A549 (cell line): ENCODE results near the gene PCGF1. TPM values are rescaled to one million over a fixed set of nuclear protein-coding genes. Genes with fewer than 3 reads are reported as not detected.
A peak's percentile ranks its signal among the peaks of the same experiment; 100 is the strongest.

ENCODE experiments used
- ATAC-seq, 2 experiments: fragments of 200-7000 bp in 1 of 2; fragments of >200 bp in 1 of 2; cut with Nextera tagmentation in 1 of 2; cut with Tn5 transposase in 1 of 2; 3 replicates each; pipeline versions ENCODE4 v1.8.0 to v1.9.1; 2018 to 2020; ENCODE audit warnings: mild to moderate bottlenecking in 1 of 2, moderate library complexity in 1 of 2
- CTCF ChIA-PET: fragments of 300-600 bp; sonication (Branson Sonifier 250); formaldehyde crosslinking; extraction: SDS; loops from one replicate; lab custom pipeline; 2021; ENCODE audit warnings: antibody characterized with exemption, inconsistent platforms; lab: Yijun Ruan, JAX
- POLR2A ChIA-PET: fragments of 350-600 bp; formaldehyde crosslinking; extraction: SDS; loops from one replicate; lab custom pipeline; 2021; ENCODE audit warnings: antibody characterized with exemption, inconsistent platforms; lab: Yijun Ruan, JAX
- DNase-seq, 2 experiments: peaks; one replicate each; pipeline versions ENCODE4 v3.0.0 to v3.0.0-alpha.2; 2011 to 2016; ENCODE audit warnings: low read depth in 1 of 2, low spot score in 1 of 2
- FAIRE-seq: peaks from 2 replicates; lab custom pipeline; 2011; peaks lifted over from hg19 to GRCh38; lab: Jason Lieb, UNC
- H3K27ac ChIP-seq, 2 experiments: fragments of >200 bp; sonication (Bioruptor Twin); formaldehyde crosslinking; 3 replicates each; pipeline ENCODE4 v1.5.1; 2016 to 2017
- H3K4me1 ChIP-seq: fragments of >200 bp; sonication (Bioruptor Twin); formaldehyde crosslinking; 3 replicates; pipeline ENCODE4 v1.6.1; 2016
- H3K4me2 ChIP-seq: fragments of >200 bp; sonication (Bioruptor Twin); formaldehyde crosslinking; 3 replicates; pipeline ENCODE4 v1.6.1; 2016
- H3K4me3 ChIP-seq: fragments of >200 bp; sonication (Bioruptor Twin); formaldehyde crosslinking; 3 replicates; pipeline ENCODE4 v1.5.1; 2016
- H3K9me3 ChIP-seq: fragments of >200 bp; sonication (Bioruptor Twin); formaldehyde crosslinking; 3 replicates; pipeline ENCODE4 v1.6.1; 2016
- BCL3 ChIP-seq: fragments of >200 bp; sonication (Bioruptor Twin); formaldehyde crosslinking; IDR thresholded peaks from 3 replicates; pipeline ENCODE4 v1.6.1; 2016
- BHLHE40 ChIP-seq: IDR thresholded peaks from 2 replicates; pipeline ENCODE4 v1.6.1; 2012; ENCODE audit warnings: low read depth, low read length, inconsistent platforms
- CBX2 ChIP-seq: fragments of 200-600 bp; sonication (generic); IDR thresholded peaks from 2 replicates; pipeline ENCODE4 v1.6.1; 2016; ENCODE audit warnings: low read depth, mild to moderate bottlenecking, borderline replicate concordance
- CEBPB ChIP-seq, 2 experiments: fragments of >200 bp in 1 of 2; sonication (Bioruptor Twin) in 1 of 2; formaldehyde crosslinking in 1 of 2; IDR thresholded peaks; 2 replicates each; pipeline ENCODE4 v1.6.1; 2012 to 2016
- CTCF ChIP-seq: fragments of >200 bp; sonication (Bioruptor Twin); formaldehyde crosslinking; IDR thresholded peaks from 3 replicates; pipeline ENCODE4 v1.5.1; 2016
- FOSB ChIP-seq: fragments of 250-450 bp; sonication (Bioruptor Pico); IDR thresholded peaks from 2 replicates; pipeline ENCODE4 v1.5.0; 2020; ENCODE audit warnings: mild to moderate bottlenecking, moderate library complexity
- GATA3 ChIP-seq: IDR thresholded peaks from 2 replicates; pipeline ENCODE4 v1.6.1; 2012; ENCODE audit warnings: borderline replicate concordance
- HES2 ChIP-seq: fragments of >200 bp; sonication (Bioruptor Twin); formaldehyde crosslinking; IDR thresholded peaks from 2 replicates; pipeline ENCODE4 v1.6.1; 2016
- HMGXB4 ChIP-seq: fragments of 250-450 bp; sonication (Bioruptor Pico); IDR thresholded peaks from 2 replicates; pipeline ENCODE4 v1.5.0; 2021; ENCODE audit warnings: mild to moderate bottlenecking, moderate library complexity, borderline replicate concordance
- JUN ChIP-seq, 2 experiments: fragments of >200 bp; sonication (Bioruptor Twin); formaldehyde crosslinking; IDR thresholded peaks; 2 replicates in 1 of 2; 3 replicates in 1 of 2; pipeline ENCODE4 v1.6.1; 2016 to 2017
- MAZ ChIP-seq: fragments of 150-350 bp; IDR thresholded peaks from 2 replicates; pipeline ENCODE4 v1.6.1; 2014; ENCODE audit warnings: antibody characterized with exemption, low read depth, low read length, borderline replicate concordance
- NR3C1 ChIP-seq: fragments of >200 bp; sonication (Bioruptor Twin); formaldehyde crosslinking; IDR thresholded peaks from 3 replicates; pipeline ENCODE4 v1.6.1; 2017
- PBX3 ChIP-seq: IDR thresholded peaks from 2 replicates; pipeline ENCODE4 v1.6.1; 2012
- POLR2A ChIP-seq: IDR thresholded peaks from 2 replicates; pipeline ENCODE4 v1.6.1; 2012; ENCODE audit warnings: mild to moderate bottlenecking, low read length
- RARB ChIP-seq: fragments of 250-450 bp; sonication (Bioruptor Pico); IDR thresholded peaks from 2 replicates; pipeline ENCODE4 v1.8.0; 2021; ENCODE audit warnings: mild to moderate bottlenecking, moderate library complexity
- RCOR1 ChIP-seq: fragments of 150-350 bp; IDR thresholded peaks from 2 replicates; pipeline ENCODE4 v1.6.1; 2014; ENCODE audit warnings: antibody characterized with exemption, low read length, low read depth
- ZFP36 ChIP-seq: fragments of 450-650 bp; IDR thresholded peaks from 2 replicates; pipeline ENCODE4 v1.6.1; 2014; ENCODE audit warnings: borderline replicate concordance; ENCODE audit not compliant: partially characterized antibody
- ZNF302 ChIP-seq: fragments of 250-450 bp; sonication (Bioruptor Pico); IDR thresholded peaks from 2 replicates; pipeline ENCODE4 v1.9.0; 2021; ENCODE audit warnings: inconsistent platforms, mild to moderate bottlenecking, moderate library complexity
- WGBS: methylation state at CpG from one replicate; pipeline ENCODE4 v1.1.6; 2017; ENCODE audit errors: missing lambda C conversion rate; 5-methylcytosine and 5-hydroxymethylcytosine counted together
- polyA plus RNA-seq, 4 experiments: library from polyadenylated mRNA; depleted of rRNA in 3 of 4; stranded (reverse); fragments of >200 nt; fragmentation: RNase III in 1 of 4; extraction: RNeasy Plus Mini Kit Qiagen cat#74134 plus additional on column Dnase treatment in 1 of 4; gene quantifications; 2 replicates in 3 of 4; 3 replicates in 1 of 4; pipeline ENCODE4 v1.2.3, GENCODE V29; 2011 to 2017

PCGF1 gene
- polyA plus RNA-seq, 2 of the 4 experiments (the other 2 are of a cell fraction): 32.2 to 53.6 TPM

GRCh38 chr2:74457129-74457548, 50.4 kb downstream of the PCGF1 start:
- FAIRE-seq (no peak), ATAC-seq (peak; percentile 11; a peak in 4 of 6 replicates)
- CTCF ChIA-PET: interaction anchor here (0.8 to 3.7 kb wide), 8 partner anchors 9 to 132 kb away, joined by 3 to 20 read pairs (median 4); partner anchors contain the start of gene MOGS
- Histone ChIP-seq H3K4me1 (peaks cover 25% of the 10 kb centered on the region), H3K4me2 (peak overlapping the region; percentile 85), H3K27ac (peak overlapping the region; percentile 87 to 92), H3K4me3 (peak overlapping the region; percentile 70)
- POLR2A ChIA-PET: interaction anchor here (1.5 to 3.3 kb wide), 5 partner anchors 15 to 132 kb away, joined by 3 to 37 read pairs (median 15); partner anchors contain the start of genes AUP1, CCDC142, HTRA2 and MRPL53
- TF ChIP-seq CBX2 (no peak), JUN (IDR thresholded peaks at IDR 0.05) (no peak), HMGXB4 (CRISPR knock-in tag) (no peak), POLR2A (no peak), BHLHE40 (no peak), RARB (CRISPR knock-in tag) (no peak), HES2 (no peak), RCOR1 (no peak), ZNF302 (CRISPR knock-in tag) (no peak), MAZ (no peak), FOSB (CRISPR knock-in tag) (no peak), NR3C1 (no peak), GATA3 (no peak), ZFP36 (no peak), BCL3 (no peak), PBX3 (no peak), CTCF (no peak), CEBPB (IDR thresholded peaks at IDR 0.05) (no peak)
- TF ChIP-seq, all 56 proteins: peak for 0
- no peaks in the 10 kb centered on the region for H3K9me3 ChIP-seq
- WGBS: 19% methylated on average over 11 of the region's 27 CpGs
- DNase-seq: no peak

Other genes starting within 250 kb of the PCGF1 start
- 1.1 and 1.3 TPM in 2 replicates for gene SLC4A5, start 164.3 kb downstream of the PCGF1 start, polyA plus RNA-seq (2011; rRNA removed)
- 0.38 to 0.63 TPM (median 0.50 TPM) in 3 replicates for gene SLC4A5, start 164.3 kb downstream of the PCGF1 start, polyA plus RNA-seq (2017; fragmentation: RNase III; extraction: RNeasy Plus Mini Kit Qiagen cat#74134 plus additional on column Dnase treatment)
- 95.1 and 99.1 TPM in 2 replicates for gene DCTN1, start 127.4 kb downstream of the PCGF1 start, polyA plus RNA-seq (2011; rRNA removed)
- gene DCTN1, start 127.4 kb downstream of the PCGF1 start, polyA plus RNA-seq (2017; fragmentation: RNase III; extraction: RNeasy Plus Mini Kit Qiagen cat#74134 plus additional on column Dnase treatment): 104 to 107 TPM (median 106 TPM) in 3 replicates
- 0.88 and 1.6 TPM in 2 replicates for gene C2orf81, start 86.1 kb downstream of the PCGF1 start, polyA plus RNA-seq (2011; rRNA removed)
- 1.9 to 2.4 TPM (median 2.0 TPM) in 3 replicates for gene C2orf81, start 86.1 kb downstream of the PCGF1 start, polyA plus RNA-seq (2017; fragmentation: RNase III; extraction: RNeasy Plus Mini Kit Qiagen cat#74134 plus additional on column Dnase treatment)
- gene WDR54, start 86.0 kb downstream of the PCGF1 start, polyA plus RNA-seq (2011; rRNA removed): 47.4 and 59.1 TPM in 2 replicates
- 59.4 to 68.5 TPM (median 62.5 TPM) in 3 replicates for gene WDR54, start 86.0 kb downstream of the PCGF1 start, polyA plus RNA-seq (2017; fragmentation: RNase III; extraction: RNeasy Plus Mini Kit Qiagen cat#74134 plus additional on column Dnase treatment)
- gene RTKN, start 65.8 kb downstream of the PCGF1 start, polyA plus RNA-seq (2011; rRNA removed): 15.1 and 15.9 TPM in 2 replicates
- gene RTKN, start 65.8 kb downstream of the PCGF1 start, polyA plus RNA-seq (2017; fragmentation: RNase III; extraction: RNeasy Plus Mini Kit Qiagen cat#74134 plus additional on column Dnase treatment): 15.6 to 21.2 TPM (median 20.1 TPM) in 3 replicates
- gene INO80B, start 52.6 kb downstream of the PCGF1 start, polyA plus RNA-seq (2011; rRNA removed): 15.5 and 19.9 TPM in 2 replicates
- gene INO80B, start 52.6 kb downstream of the PCGF1 start, polyA plus RNA-seq (2017; fragmentation: RNase III; extraction: RNeasy Plus Mini Kit Qiagen cat#74134 plus additional on column Dnase treatment): 66.8 to 74.6 TPM (median 74.3 TPM) in 3 replicates
- 62.6 and 86.3 TPM in 2 replicates for gene WBP1, start 49.3 kb downstream of the PCGF1 start, polyA plus RNA-seq (2011; rRNA removed)
- gene WBP1, start 49.3 kb downstream of the PCGF1 start, polyA plus RNA-seq (2017; fragmentation: RNase III; extraction: RNeasy Plus Mini Kit Qiagen cat#74134 plus additional on column Dnase treatment): 49.1 to 67.0 TPM (median 59.0 TPM) in 3 replicates
- 35.3 and 42.0 TPM in 2 replicates for gene MOGS, start 42.3 kb downstream of the PCGF1 start, polyA plus RNA-seq (2011; rRNA removed)
- 30.6 to 34.5 TPM (median 34.1 TPM) in 3 replicates for gene MOGS, start 42.3 kb downstream of the PCGF1 start, polyA plus RNA-seq (2017; fragmentation: RNase III; extraction: RNeasy Plus Mini Kit Qiagen cat#74134 plus additional on column Dnase treatment)
- gene MRPL53, start 35.0 kb downstream of the PCGF1 start, polyA plus RNA-seq (2011; rRNA removed): 49.9 and 68.8 TPM in 2 replicates
- gene MRPL53, start 35.0 kb downstream of the PCGF1 start, polyA plus RNA-seq (2017; fragmentation: RNase III; extraction: RNeasy Plus Mini Kit Qiagen cat#74134 plus additional on column Dnase treatment): 216 to 229 TPM (median 221 TPM) in 3 replicates
- 6.8 and 8.9 TPM in 2 replicates for gene CCDC142, start 24.7 kb downstream of the PCGF1 start, polyA plus RNA-seq (2011; rRNA removed)
- 11.9 to 16.4 TPM (median 12.8 TPM) in 3 replicates for gene CCDC142, start 24.7 kb downstream of the PCGF1 start, polyA plus RNA-seq (2017; fragmentation: RNase III; extraction: RNeasy Plus Mini Kit Qiagen cat#74134 plus additional on column Dnase treatment)
- gene TTC31, start 24.6 kb downstream of the PCGF1 start, polyA plus RNA-seq (2011; rRNA removed): 29.6 and 32.4 TPM in 2 replicates
- 25.4 to 26.2 TPM (median 25.7 TPM) in 3 replicates for gene TTC31, start 24.6 kb downstream of the PCGF1 start, polyA plus RNA-seq (2017; fragmentation: RNase III; extraction: RNeasy Plus Mini Kit Qiagen cat#74134 plus additional on column Dnase treatment)
- gene LBX2, start 8.1 kb downstream of the PCGF1 start, polyA plus RNA-seq (2011; rRNA removed): 0.84 and 1.0 TPM in 2 replicates
- 2.0 to 2.4 TPM (median 2.1 TPM) in 3 replicates for gene LBX2, start 8.1 kb downstream of the PCGF1 start, polyA plus RNA-seq (2017; fragmentation: RNase III; extraction: RNeasy Plus Mini Kit Qiagen cat#74134 plus additional on column Dnase treatment)
- gene TLX2, start 6.8 kb upstream of the PCGF1 start, polyA plus RNA-seq (2011; rRNA removed): 0.05 TPM in 1 of 2 replicates, not detected in the other
- gene TLX2, start 6.8 kb upstream of the PCGF1 start, polyA plus RNA-seq (2017; fragmentation: RNase III; extraction: RNeasy Plus Mini Kit Qiagen cat#74134 plus additional on column Dnase treatment): 0.37 to 0.58 TPM (median 0.39 TPM) in 3 replicates
- 0.39 and 0.42 TPM in 2 replicates for gene DQX1, start 18.5 kb upstream of the PCGF1 start, polyA plus RNA-seq (2011; rRNA removed)
- 0.09 to 0.21 TPM (median 0.15 TPM) in 3 replicates for gene DQX1, start 18.5 kb upstream of the PCGF1 start, polyA plus RNA-seq (2017; fragmentation: RNase III; extraction: RNeasy Plus Mini Kit Qiagen cat#74134 plus additional on column Dnase treatment)
- 129 and 181 TPM in 2 replicates for gene AUP1, start 22.0 kb upstream of the PCGF1 start, polyA plus RNA-seq (2011; rRNA removed)
- 160 to 164 TPM (median 163 TPM) in 3 replicates for gene AUP1, start 22.0 kb upstream of the PCGF1 start, polyA plus RNA-seq (2017; fragmentation: RNase III; extraction: RNeasy Plus Mini Kit Qiagen cat#74134 plus additional on column Dnase treatment)
- gene HTRA2, start 22.2 kb upstream of the PCGF1 start, polyA plus RNA-seq (2011; rRNA removed): 28.7 and 33.7 TPM in 2 replicates
- 33.6 to 36.5 TPM (median 34.0 TPM) in 3 replicates for gene HTRA2, start 22.2 kb upstream of the PCGF1 start, polyA plus RNA-seq (2017; fragmentation: RNase III; extraction: RNeasy Plus Mini Kit Qiagen cat#74134 plus additional on column Dnase treatment)
- gene LOXL3, start 46.2 kb upstream of the PCGF1 start, polyA plus RNA-seq (2011; rRNA removed): 0.30 and 0.40 TPM in 2 replicates
- 0.27 to 0.53 TPM (median 0.31 TPM) in 3 replicates for gene LOXL3, start 46.2 kb upstream of the PCGF1 start, polyA plus RNA-seq (2017; fragmentation: RNase III; extraction: RNeasy Plus Mini Kit Qiagen cat#74134 plus additional on column Dnase treatment)
- 3.7 and 4.0 TPM in 2 replicates for gene DOK1, start 47.0 kb upstream of the PCGF1 start, polyA plus RNA-seq (2011; rRNA removed)
- 3.2 to 5.1 TPM (median 5.0 TPM) in 3 replicates for gene DOK1, start 47.0 kb upstream of the PCGF1 start, polyA plus RNA-seq (2017; fragmentation: RNase III; extraction: RNeasy Plus Mini Kit Qiagen cat#74134 plus additional on column Dnase treatment)
- gene M1AP, start 140.6 kb upstream of the PCGF1 start, polyA plus RNA-seq (2011; rRNA removed): not detected in 2 replicates
- gene M1AP, start 140.6 kb upstream of the PCGF1 start, polyA plus RNA-seq (2017; fragmentation: RNase III; extraction: RNeasy Plus Mini Kit Qiagen cat#74134 plus additional on column Dnase treatment): not detected in 3 replicates
- gene SEMA4F, start 146.6 kb upstream of the PCGF1 start, polyA plus RNA-seq (2011; rRNA removed): 9.3 and 11.1 TPM in 2 replicates
- gene SEMA4F, start 146.6 kb upstream of the PCGF1 start, polyA plus RNA-seq (2017; fragmentation: RNase III; extraction: RNeasy Plus Mini Kit Qiagen cat#74134 plus additional on column Dnase treatment): 7.6 to 8.5 TPM (median 8.3 TPM) in 3 replicates